Small intestine (tissue), 7 donors: Measurements from ENCODE around the gene SAMHD1. TPM values are rescaled to one million over a fixed set of nuclear protein-coding genes. Genes with fewer than 3 reads are reported as not detected.
"Not testable (repeated sequence)": the region's sequence is repeated elsewhere in the genome, so short reads cannot be mapped to it uniquely, and the experiment has no call there.

Experiments used
- DNase-seq, 2 donors: peaks; one replicate each; pipeline versions ENCODE4 v3.0.0 to v3.0.0-alpha.2; 2013
- FAIRE-seq: peaks from 2 replicates; lab custom pipeline; 2012; peaks lifted over from hg19 to GRCh38; lab: Jason Lieb, UNC
- H3K27ac ChIP-seq, 3 donors: one replicate each; pipeline ENCODE4 v1.5.1; 2013; ENCODE audit warnings: low read length in 2 of 3, mild to moderate bottlenecking in 2 of 3, control low read depth in 1 of 3, inconsistent platforms in 1 of 3, low read depth in 1 of 3, moderate library complexity in 1 of 3
- H3K27me3 ChIP-seq, 3 donors: one replicate each; pipeline ENCODE4 v1.6.1; 2013; ENCODE audit warnings: low read length in 3 of 3, inconsistent platforms in 1 of 3; ENCODE audit not compliant: control insufficient read depth in 3 of 3, insufficient read depth in 3 of 3
- H3K36me3 ChIP-seq, 3 donors: one replicate each; pipeline ENCODE4 v1.6.1; 2013; ENCODE audit warnings: low read length in 3 of 3, inconsistent platforms in 1 of 3, low read depth in 1 of 3, mild to moderate bottlenecking in 1 of 3, moderate library complexity in 1 of 3; ENCODE audit not compliant: control insufficient read depth in 3 of 3, insufficient read depth in 2 of 3
- H3K4me1 ChIP-seq, 3 donors: one replicate each; pipeline ENCODE4 v1.6.1; 2013; ENCODE audit warnings: low read length in 2 of 3, inconsistent platforms in 1 of 3, low read depth in 1 of 3, mild to moderate bottlenecking in 1 of 3, moderate library complexity in 1 of 3; ENCODE audit not compliant: control insufficient read depth in 3 of 3, insufficient read depth in 2 of 3
- H3K4me3 ChIP-seq, 3 donors: one replicate each; pipeline ENCODE4 v1.5.1; 2013; ENCODE audit warnings: low read length in 3 of 3, control low read depth in 1 of 3, inconsistent platforms in 1 of 3, low read depth in 1 of 3, mild to moderate bottlenecking in 1 of 3, moderate library complexity in 1 of 3
- H3K9me3 ChIP-seq, 2 donors: one replicate each; pipeline ENCODE4 v1.6.1; 2013; ENCODE audit warnings: low read depth in 1 of 2, low read length in 1 of 2; ENCODE audit not compliant: control insufficient read depth in 2 of 2, insufficient read depth in 1 of 2
- WGBS, 3 donors: extraction: QIAGEN DNeasy Blood & Tissue Kit; methylation state at CpG; one replicate each; pipeline ENCODE4 v1.1.7; 2013; 5-methylcytosine and 5-hydroxymethylcytosine counted together
- polyA plus RNA-seq, 4 donors: library from polyadenylated mRNA; stranded (reverse) in 3 of 4; unstranded in 1 of 4; fragments of 200-250 nt in 3 of 4; fragments of 120-200 nt in 1 of 4; gene quantifications; one replicate each; pipeline versions ENCODE4 v1.2.1 to v1.2.3, GENCODE V29; 2013
- donor health status: healthy with polysubstance abuse.
- donor health status: control.
- donor health status: control.
- donor health status: Bipolar disorder and iron deficiency.
- donor health status: healthy.

SAMHD1 gene
- polyA plus RNA-seq, 4 donors, result 22.8 to 78.8 (median 28.5) TPM

- DNase-seq (peak; percentile 40 to 48), FAIRE-seq (no peak)
- H3K27me3 ChIP-seq, result peaks cover 0 to 3% (median 0%) of the 10 kb centered on the region in 3 donors
- WGBS, 3 donors, result 2% methylated on average over 24 of the region's 24 CpGs
- no peaks in the 10 kb centered on the region for H3K9me3 ChIP-seq
- H3K36me3 ChIP-seq, result peaks cover 0 to 6% (median 2%) of the 10 kb centered on the region in 3 donors
- peaks cover 0 to 24% (median 0%) of the 10 kb centered on the region in 3 donors for H3K4me1 ChIP-seq
- peak overlapping the region in 2 of 3 donors; percentile 33 to 95 for H3K27ac ChIP-seq
- peak overlapping the region; percentile 79 to 96 (median 95) for H3K4me3 ChIP-seq
Observed at GRCh38 chr20:36950414-36951197, 902 bp downstream of the SAMHD1 start.

GRCh38 chr20:36941401-36941835 is 10.1 kb downstream of the SAMHD1 start:
- whole genome bisulfite sequencing, 3 donors, result 28 to 42% (median 40%) methylated on average over 1 of the region's 1 CpG
- peak overlapping the region in 2 of 3 donors; percentile 41 to 64 for H3K27ac ChIP-seq
- peaks cover 5 to 19% (median 5%) of the 10 kb centered on the region in 3 donors for H3K36me3 ChIP-seq
- H3K27me3 ChIP-seq, result no peaks in the 10 kb centered on the region
- H3K4me3 ChIP-seq, result no peak overlapping the region
- peak in 1 of 2 donors; percentile 40 for DNase-seq
- H3K4me1 ChIP-seq, result no peaks in the 10 kb centered on the region
- H3K9me3 ChIP-seq, result no peaks in the 10 kb centered on the region
- no peak for FAIRE-seq

GRCh38 chr20:36937402-36937770 is 14.1 kb downstream of the SAMHD1 start:
- H3K4me1 ChIP-seq, result no peaks in the 10 kb centered on the region

GRCh38 chr20:36936761-36937401 is 14.6 kb downstream of the SAMHD1 start:
- peak overlapping the region in 1 of 3 donors; percentile 17 for H3K27ac ChIP-seq
- not testable (repeated sequence) for H3K4me1 ChIP-seq, H3K4me3 ChIP-seq, H3K27me3 ChIP-seq, FAIRE-seq, H3K9me3 ChIP-seq, DNase-seq
- peaks cover 5 to 23% (median 8%) of the 10 kb centered on the region in 3 donors for H3K36me3 ChIP-seq
- 80 to 90% (median 86%) methylated on average over 9 of the region's 9 CpGs for WGBS, 3 donors

More at GRCh38 chr20:36937402-36937770, 14.1 kb downstream of the SAMHD1 start:
- DNase-seq, result no peak
- no peak overlapping the region for H3K4me3 ChIP-seq
- no peaks in the 10 kb centered on the region for H3K27me3 ChIP-seq
- H3K9me3 ChIP-seq, result no peaks in the 10 kb centered on the region
- H3K36me3 ChIP-seq, result peaks cover 5 to 20% (median 8%) of the 10 kb centered on the region in 3 donors
- no peak for FAIRE-seq
- no peak overlapping the region for H3K27ac ChIP-seq

GRCh38 chr20:36936341-36936740 is 15.2 kb downstream of the SAMHD1 start:
- Histone ChIP-seq H3K4me1 (no peaks in the 10 kb centered on the region), H3K36me3 (peaks cover 5 to 25% (median 8%) of the 10 kb centered on the region in 3 donors), H3K9me3 (no peaks in the 10 kb centered on the region), H3K27ac (peak overlapping the region in 1 of 3 donors; percentile 17), H3K4me3 (no peak overlapping the region), H3K27me3 (no peaks in the 10 kb centered on the region)
- FAIRE-seq (no peak), DNase-seq (no peak)
- 95 to 98% (median 96%) methylated on average over 8 of the region's 8 CpGs for WGBS, 3 donors

- H3K36me3 ChIP-seq, result peaks cover 5 to 22% (median 12%) of the 10 kb centered on the region in 3 donors
- 95 to 97% (median 96%) methylated on average over 16 of the region's 16 CpGs for whole genome bisulfite sequencing, 3 donors
- FAIRE-seq, H3K4me3 ChIP-seq, DNase-seq, H3K27me3 ChIP-seq, H3K9me3 ChIP-seq, H3K27ac ChIP-seq, H3K4me1 ChIP-seq: not testable (repeated sequence)
Observed at GRCh38 chr20:36933571-36933970, 17.9 kb downstream of the SAMHD1 start.

GRCh38 chr20:36932476-36933426 is 18.8 kb downstream of the SAMHD1 start:
- H3K36me3 ChIP-seq, result peaks cover 5 to 22% (median 10%) of the 10 kb centered on the region in 3 donors
- FAIRE-seq (no peak), DNase-seq (no peak)
- H3K27ac ChIP-seq, result no peak overlapping the region
- no peaks in the 10 kb centered on the region for H3K4me1 ChIP-seq
- no peaks in the 10 kb centered on the region for H3K27me3 ChIP-seq
- no peaks in the 10 kb centered on the region for H3K9me3 ChIP-seq
- H3K4me3 ChIP-seq, result no peak overlapping the region
- 65 to 70% (median 66%) methylated on average over 11 of the region's 11 CpGs for WGBS, 3 donors

GRCh38 chr20:36932067-36932466 is 19.4 kb downstream of the SAMHD1 start:
- Histone ChIP-seq H3K27ac (peak overlapping the region in 1 of 3 donors; percentile 31), H3K36me3 (peaks cover 5 to 23% (median 10%) of the 10 kb centered on the region in 3 donors)
- H3K4me3 ChIP-seq, H3K4me1 ChIP-seq, H3K9me3 ChIP-seq, DNase-seq, H3K27me3 ChIP-seq, FAIRE-seq: not testable (repeated sequence)
- WGBS, 3 donors, result 84 to 95% (median 94%) methylated on average over 12 of the region's 12 CpGs
